GM12872 (cell line): ENCODE measurements around the gene COL5A1.

Experiments used
- CTCF ChIP-seq: IDR thresholded peaks from 3 replicates; pipeline ENCODE4 v1.5.1; 2011; ENCODE audit warnings: low read depth, mild to moderate bottlenecking, low read length, moderate library complexity; ENCODE audit not compliant: insufficient read depth

The COL5A1 gene

GRCh38 chr9:134728801-134729495 lies 87.3 kb downstream of the COL5A1 start:
- TF ChIP-seq CTCF, result no peak

- no peak for TF ChIP-seq CTCF
These were observed 88.6 kb downstream of the COL5A1 start for GRCh38 chr9:134730011-134730760.

- no peak for TF ChIP-seq CTCF
These were observed 89.3 kb downstream of the COL5A1 start for GRCh38 chr9:134730761-134731496.

GRCh38 chr9:134731497-134732391 lies 90.1 kb downstream of the COL5A1 start:
- TF ChIP-seq CTCF, result no peak

- TF ChIP-seq CTCF, result no peak
These were observed 90.9 kb downstream of the COL5A1 start for GRCh38 chr9:134732392-134733110.

- no peak for TF ChIP-seq CTCF
These were observed 92.1 kb downstream of the COL5A1 start for GRCh38 chr9:134733480-134734232.
